GM19463 (cell line): ENCODE data around the gene SSX2IP.
A peak's percentile ranks its signal among the peaks of the same experiment; 100 is the strongest.
"Not testable (repeated sequence)": the region's sequence is repeated elsewhere in the genome, so short reads cannot be mapped to it uniquely, and the experiment has no call there.

Experiments
- ATAC-seq: cut with Tn5 transposase; IDR thresholded peaks from one replicate; pipeline ENCODE4 v1.9.1; 2021; ENCODE audit warnings: mild to moderate bottlenecking, moderate library complexity; ENCODE audit not compliant: unreplicated experiment

Gene SSX2IP

GRCh38 chr1:84682047-84682446 lies 8.2 kb downstream of the SSX2IP start:
- no peak for ATAC-seq

GRCh38 chr1:84677415-84678099 lies 12.7 kb downstream of the SSX2IP start:
- ATAC-seq: no peak

- ATAC-seq: no peak
These were observed 14.6 kb downstream of the SSX2IP start for GRCh38 chr1:84675631-84676030.

- ATAC-seq: no peak
These were observed 15.2 kb downstream of the SSX2IP start for GRCh38 chr1:84675106-84675505.

- no peak for ATAC-seq
These were observed 15.6 kb downstream of the SSX2IP start for GRCh38 chr1:84674705-84675104.

GRCh38 chr1:84674021-84674420 lies 16.2 kb downstream of the SSX2IP start:
- no peak for ATAC-seq

- ATAC-seq: no peak
These were observed 18.0 kb downstream of the SSX2IP start for GRCh38 chr1:84672080-84672854.

GRCh38 chr1:84669831-84670230 lies 20.4 kb downstream of the SSX2IP start:
- no peak for ATAC-seq

GRCh38 chr1:84668185-84668584 lies 22.1 kb downstream of the SSX2IP start:
- ATAC-seq: no peak

GRCh38 chr1:84665703-84666317 lies 24.5 kb downstream of the SSX2IP start:
- ATAC-seq: no peak

GRCh38 chr1:84653130-84653677 lies 37.1 kb downstream of the SSX2IP start:
- no peak for ATAC-seq

- ATAC-seq: no peak
These were observed 45.8 kb downstream of the SSX2IP start for GRCh38 chr1:84644472-84644871.

- ATAC-seq: no peak
These were observed 47.1 kb downstream of the SSX2IP start for GRCh38 chr1:84643183-84643582.

- no peak for ATAC-seq
These were observed 47.5 kb downstream of the SSX2IP start for GRCh38 chr1:84642774-84643173.

GRCh38 chr1:84639731-84640130 lies 50.5 kb downstream of the SSX2IP start:
- not testable (repeated sequence) for ATAC-seq

- no peak for ATAC-seq
These were observed 54.8 kb downstream of the SSX2IP start for GRCh38 chr1:84635429-84635828.

- ATAC-seq: no peak
These were observed 55.6 kb downstream of the SSX2IP start for GRCh38 chr1:84634536-84635205.

- ATAC-seq: peak; percentile 72
These were observed 57.4 kb downstream of the SSX2IP start for GRCh38 chr1:84632673-84633434.

GRCh38 chr1:84632137-84632536 lies 58.1 kb downstream of the SSX2IP start:
- no peak for ATAC-seq

GRCh38 chr1:84624876-84625275 lies 65.4 kb downstream of the SSX2IP start:
- ATAC-seq: no peak
